A549 (cell line): ENCODE data around the gene TP53BP1. TPM values are rescaled to one million over a fixed set of nuclear protein-coding genes. Genes with fewer than 3 reads are reported as not detected.

Experiments
- ATAC-seq, 2 experiments: fragments of 200-7000 bp in 1 of 2; fragments of >200 bp in 1 of 2; cut with Nextera tagmentation in 1 of 2; cut with Tn5 transposase in 1 of 2; 3 replicates each; pipeline versions ENCODE4 v1.8.0 to v1.9.1; 2018 to 2020; ENCODE audit warnings: mild to moderate bottlenecking in 1 of 2, moderate library complexity in 1 of 2
- CTCF ChIA-PET: fragments of 300-600 bp; sonication (Branson Sonifier 250); formaldehyde crosslinking; extraction: SDS; loops from one replicate; lab custom pipeline; 2021; ENCODE audit warnings: antibody characterized with exemption, inconsistent platforms; lab: Yijun Ruan, JAX
- POLR2A ChIA-PET: fragments of 350-600 bp; formaldehyde crosslinking; extraction: SDS; loops from one replicate; lab custom pipeline; 2021; ENCODE audit warnings: antibody characterized with exemption, inconsistent platforms; lab: Yijun Ruan, JAX
- DNase-seq, 2 experiments: peaks; one replicate each; pipeline versions ENCODE4 v3.0.0 to v3.0.0-alpha.2; 2011 to 2016; ENCODE audit warnings: low read depth in 1 of 2, low spot score in 1 of 2
- FAIRE-seq: peaks from 2 replicates; lab custom pipeline; 2011; peaks lifted over from hg19 to GRCh38; lab: Jason Lieb, UNC
- H3K27ac ChIP-seq, 2 experiments: fragments of >200 bp; sonication (Bioruptor Twin); formaldehyde crosslinking; 3 replicates each; pipeline ENCODE4 v1.5.1; 2016 to 2017
- H3K4me1 ChIP-seq: fragments of >200 bp; sonication (Bioruptor Twin); formaldehyde crosslinking; 3 replicates; pipeline ENCODE4 v1.6.1; 2016
- H3K4me2 ChIP-seq: fragments of >200 bp; sonication (Bioruptor Twin); formaldehyde crosslinking; 3 replicates; pipeline ENCODE4 v1.6.1; 2016
- H3K4me3 ChIP-seq: fragments of >200 bp; sonication (Bioruptor Twin); formaldehyde crosslinking; 3 replicates; pipeline ENCODE4 v1.5.1; 2016
- H3K9me3 ChIP-seq: fragments of >200 bp; sonication (Bioruptor Twin); formaldehyde crosslinking; 3 replicates; pipeline ENCODE4 v1.6.1; 2016
- ATOH8 ChIP-seq: fragments of 250-450 bp; sonication (Bioruptor Pico); IDR thresholded peaks from 2 replicates; pipeline ENCODE4 v1.5.0; 2020; ENCODE audit warnings: low read depth, mild to moderate bottlenecking, moderate library complexity
- BCL3 ChIP-seq: fragments of >200 bp; sonication (Bioruptor Twin); formaldehyde crosslinking; IDR thresholded peaks from 3 replicates; pipeline ENCODE4 v1.6.1; 2016
- BHLHE40 ChIP-seq: IDR thresholded peaks from 2 replicates; pipeline ENCODE4 v1.6.1; 2012; ENCODE audit warnings: low read depth, low read length, inconsistent platforms
- CBX2 ChIP-seq: fragments of 200-600 bp; sonication (generic); IDR thresholded peaks from 2 replicates; pipeline ENCODE4 v1.6.1; 2016; ENCODE audit warnings: low read depth, mild to moderate bottlenecking, borderline replicate concordance
- CTCF ChIP-seq: fragments of >200 bp; sonication (Bioruptor Twin); formaldehyde crosslinking; IDR thresholded peaks from 3 replicates; pipeline ENCODE4 v1.5.1; 2016
- EHF ChIP-seq: fragments of 250-450 bp; sonication (Bioruptor Pico); IDR thresholded peaks from 2 replicates; pipeline ENCODE4 v1.5.0; 2020; ENCODE audit warnings: mild to moderate bottlenecking
- EHMT2 ChIP-seq: fragments of 200-600 bp; sonication (generic); IDR thresholded peaks from 2 replicates; pipeline ENCODE4 v1.6.1; 2016; ENCODE audit warnings: antibody characterized with exemption, low read depth, mild to moderate bottlenecking, moderate library complexity
- ELK1 ChIP-seq: fragments of 150-350 bp; IDR thresholded peaks from 2 replicates; pipeline ENCODE4 v1.6.1; 2014; ENCODE audit warnings: low read depth, mild to moderate bottlenecking, low read length
- FOSL2 ChIP-seq, 2 experiments: fragments of 450-650 bp in 1 of 2; fragments of >200 bp in 1 of 2; sonication (Bioruptor Twin) in 1 of 2; formaldehyde crosslinking; IDR thresholded peaks; 2 replicates each; pipeline versions ENCODE4 v1.5.0 to v1.6.1; 2016 to 2020; ENCODE audit warnings: mild to moderate bottlenecking in 1 of 2, moderate library complexity in 1 of 2
- FOXS1 ChIP-seq: fragments of 250-450 bp; sonication (Bioruptor Pico); IDR thresholded peaks from 2 replicates; pipeline ENCODE4 v1.5.0; 2020; ENCODE audit warnings: mild to moderate bottlenecking, moderate library complexity
- GATA3 ChIP-seq: IDR thresholded peaks from 2 replicates; pipeline ENCODE4 v1.6.1; 2012; ENCODE audit warnings: borderline replicate concordance
- HOXA7 ChIP-seq: fragments of 250-450 bp; sonication (Bioruptor Pico); IDR thresholded peaks from 2 replicates; pipeline ENCODE4 v1.5.0; 2020; ENCODE audit warnings: mild to moderate bottlenecking, moderate library complexity
- MAZ ChIP-seq: fragments of 150-350 bp; IDR thresholded peaks from 2 replicates; pipeline ENCODE4 v1.6.1; 2014; ENCODE audit warnings: antibody characterized with exemption, low read depth, low read length, borderline replicate concordance
- MYC ChIP-seq: IDR thresholded peaks from 2 replicates; pipeline ENCODE4 v1.6.1; 2012; ENCODE audit warnings: mild to moderate bottlenecking, inconsistent platforms, low read length, improper control_type of control experiment, borderline replicate concordance
- NR3C1 ChIP-seq: fragments of >200 bp; sonication (Bioruptor Twin); formaldehyde crosslinking; IDR thresholded peaks from 3 replicates; pipeline ENCODE4 v1.6.1; 2017
- PBX3 ChIP-seq: IDR thresholded peaks from 2 replicates; pipeline ENCODE4 v1.6.1; 2012
- PHF8 ChIP-seq: fragments of 200-600 bp; sonication (generic); IDR thresholded peaks from 2 replicates; pipeline ENCODE4 v1.6.1; 2016; ENCODE audit warnings: low read depth, mild to moderate bottlenecking, antibody characterized with exemption, moderate library complexity, borderline replicate concordance
- POLR2A ChIP-seq: IDR thresholded peaks from 2 replicates; pipeline ENCODE4 v1.6.1; 2012; ENCODE audit warnings: mild to moderate bottlenecking, low read length
- POLR2AphosphoS2 ChIP-seq: conservative IDR thresholded peaks from 2 replicates; pipeline ENCODE4 v1.6.1; 2012; ENCODE audit warnings: low read length, improper control_type of control experiment, inconsistent platforms
- RAD21 ChIP-seq, 2 experiments: fragments of >200 bp in 1 of 2; sonication (Bioruptor Twin) in 1 of 2; formaldehyde crosslinking in 1 of 2; IDR thresholded peaks in 1 of 2; conservative IDR thresholded peaks in 1 of 2; 2 replicates in 1 of 2; 3 replicates in 1 of 2; pipeline ENCODE4 v1.6.1; 2012 to 2018; ENCODE audit warnings: inconsistent platforms in 1 of 2
- RARB ChIP-seq: fragments of 250-450 bp; sonication (Bioruptor Pico); IDR thresholded peaks from 2 replicates; pipeline ENCODE4 v1.8.0; 2021; ENCODE audit warnings: mild to moderate bottlenecking, moderate library complexity
- REST ChIP-seq: fragments of 200-600 bp; sonication (generic); IDR thresholded peaks from 2 replicates; pipeline ENCODE4 v1.6.1; 2016; ENCODE audit warnings: antibody characterized with exemption, mild to moderate bottlenecking, moderate library complexity
- TP53 ChIP-seq: fragments of 250-450 bp; sonication (Bioruptor Pico); IDR thresholded peaks from 2 replicates; pipeline ENCODE4 v1.5.0; 2021; ENCODE audit warnings: mild to moderate bottlenecking, moderate library complexity
- ZC3H11A ChIP-seq: fragments of 450-650 bp; IDR thresholded peaks from 2 replicates; pipeline ENCODE4 v1.6.1; 2014; ENCODE audit warnings: antibody characterized with exemption, mild to moderate bottlenecking
- WGBS: methylation state at CpG from one replicate; pipeline ENCODE4 v1.1.6; 2017; ENCODE audit errors: missing lambda C conversion rate; 5-methylcytosine and 5-hydroxymethylcytosine counted together
- polyA plus RNA-seq, 4 experiments: library from polyadenylated mRNA; depleted of rRNA in 3 of 4; stranded (reverse); fragments of >200 nt; fragmentation: RNase III in 1 of 4; extraction: RNeasy Plus Mini Kit Qiagen cat#74134 plus additional on column Dnase treatment in 1 of 4; gene quantifications; 2 replicates in 3 of 4; 3 replicates in 1 of 4; pipeline ENCODE4 v1.2.3, GENCODE V29; 2011 to 2017

Gene TP53BP1
- polyA plus RNA-seq, 2 of the 4 experiments (the other 2 are of a cell fraction) = 25.0 to 49.8 TPM

- CTCF ChIA-PET = interaction anchor here (1.1 kb wide), 1 partner anchor 9 kb away, joined by 3 read pairs; no protein-coding TSS in a partner anchor
- POLR2A ChIA-PET = no interaction called here
- FAIRE-seq = no peak
- Histone ChIP-seq H3K4me1 (no peaks in the 10 kb centered on the region), H3K4me2 (no peak within 1 kb of the TSS)
- no peak for TF ChIP-seq BHLHE40
- TF ChIP-seq PBX3 = no peak
- TF ChIP-seq RAD21 (conservative IDR thresholded peaks at IDR 0.05 in 1 of 2, IDR thresholded peaks at IDR 0.05 in 1 of 2) = no peak
- no peak for TF ChIP-seq EHMT2
- no peak for TF ChIP-seq MYC
- no peak for TF ChIP-seq FOXS1 (CRISPR knock-in tag)
- no peak for TF ChIP-seq RARB
- no peak for TF ChIP-seq TP53
- no peak for TF ChIP-seq ZC3H11A
- TF ChIP-seq EHF (CRISPR knock-in tag) = no peak
- no peak for TF ChIP-seq ELK1
- TF ChIP-seq GATA3 = no peak
- no peak for TF ChIP-seq FOSL2 (IDR thresholded peaks at IDR 0.05)
- no peak for TF ChIP-seq FOSL2 (CRISPR knock-in tag; IDR thresholded peaks at IDR 0.05)
- TF ChIP-seq PHF8 = no peak
- no peak for TF ChIP-seq NR3C1
- no peak for TF ChIP-seq CTCF
- no peak for TF ChIP-seq POLR2AphosphoS2
- no peak for TF ChIP-seq MAZ
- TF ChIP-seq, all 56 proteins: peak for 0
- 34% methylated on average over 4 of the region's 15 CpGs for whole genome bisulfite sequencing
- ATAC-seq = no peak; a peak in 2 of 6 replicates
- H3K4me3 ChIP-seq = no peak within 1 kb of the TSS
- H3K9me3 ChIP-seq = no peaks in the 10 kb centered on the region
- H3K27ac ChIP-seq = no peak within 1 kb of the TSS
- no peak for DNase-seq
Observed at GRCh38 chr15:43517354-43518196, 24.6 kb upstream of the TP53BP1 start, which contains the start of gene MAP1A. MAP1A (plus strand) TSS chr15:43517608; CDS start chr15:43521474, 3,866 bp downstream.

- ATAC-seq = no peak
- DNase-seq = no peak
- Histone ChIP-seq H3K4me3 (no peak overlapping the region), H3K4me1 (no peaks in the 10 kb centered on the region), H3K27ac (no peak overlapping the region), H3K4me2 (no peak overlapping the region), H3K9me3 (no peaks in the 10 kb centered on the region)
- WGBS = 89% methylated on average over 4 of the region's 4 CpGs
- CTCF ChIA-PET = interaction anchor here (0.6 to 1.1 kb wide), 2 partner anchors 9 to 14 kb away, joined by 3 read pairs; no protein-coding TSS in a partner anchor
- FAIRE-seq = no peak
- POLR2A ChIA-PET = no interaction called here
- TF ChIP-seq NR3C1 = no peak
- TF ChIP-seq CBX2 = no peak
- TF ChIP-seq HOXA7 (CRISPR knock-in tag) = no peak
- TF ChIP-seq RAD21 (conservative IDR thresholded peaks at IDR 0.05 in 1 of 2, IDR thresholded peaks at IDR 0.05 in 1 of 2) = no peak
- TF ChIP-seq ATOH8 (CRISPR knock-in tag) = no peak
- TF ChIP-seq REST = no peak
- no peak for TF ChIP-seq POLR2A
- TF ChIP-seq EHF (CRISPR knock-in tag) = no peak
- TF ChIP-seq BCL3 = no peak
- no peak for TF ChIP-seq MYC
Observed at GRCh38 chr15:43516801-43517353, 23.9 kb upstream of the TP53BP1 start.
